Keratinocyte (primary cell): ENCODE measurements around the gene LRP11.

Experiments
- CTCF ChIP-seq, 3 experiments: IDR thresholded peaks in 1 of 3; conservative IDR thresholded peaks in 1 of 3; optimal IDR thresholded peaks in 1 of 3; 2 replicates in 2 of 3; 3 replicates in 1 of 3; pipeline versions ENCODE3 to v1.5.1; 2011; ENCODE audit warnings: low read length in 3 of 3, mild to moderate bottlenecking in 3 of 3, moderate library complexity in 2 of 3, control low read depth in 1 of 3, inconsistent platforms in 1 of 3; ENCODE audit not compliant: insufficient read depth in 2 of 3; ENCODE audit errors: extremely low read depth in 1 of 3
- EZH2 ChIP-seq: IDR thresholded peaks from one replicate; pipeline ENCODE4 v1.6.1; 2012; ENCODE audit warnings: inconsistent platforms, mild to moderate bottlenecking, low read length, moderate library complexity

GRCh38 chr6:149771925-149772324 lies 92.2 kb downstream of the LRP11 start:
- TF ChIP-seq CTCF (optimal IDR thresholded peaks at IDR 0.05 in 1 of 3, IDR thresholded peaks at IDR 0.05 in 1 of 3, conservative IDR thresholded peaks at IDR 0.05 in 1 of 3; ENCODE audit: extremely low read depth in 1 of 3, insufficient read depth in 2 of 3, low read length in 3 of 3), result no peak
- no peak for TF ChIP-seq EZH2
